Measurements from ENCODE around the gene RASA2. TPM values are rescaled to one million over a fixed set of nuclear protein-coding genes. Genes with fewer than 3 reads are reported as not detected.

Gene RASA2
- total and polyA plus RNA-seq, 10 of the 15 experiments (the other 5 are each of a cell fraction or from before 2014, with no cell fraction given): 1.9 to 9.4 (median 7.2) TPM

- TF ChIP-seq ZNF274 (IDR thresholded peaks at IDR 0.05; ENCODE audit: insufficient read depth, insufficient read length) (no peak), RELB (IDR thresholded peaks at IDR 0.05; ENCODE audit: low read depth) (no peak), SMARCA5 (IDR thresholded peaks at IDR 0.05) (no peak), SRF (IDR thresholded peaks at IDR 0.05; ENCODE audit: low read depth in 2 of 2, low read length in 2 of 2) (no peak)
Observed at GRCh38 chr3:141466633-141467169, 20.1 kb upstream of the RASA2 start (continued).

- Histone ChIP-seq H3K79me2 (ENCODE audit: control insufficient read depth, insufficient read depth, low read length) (no peaks in the 10 kb centered on the region), H3K4me1 (ENCODE audit: control insufficient read depth, insufficient read depth, low read length) (no peaks in the 10 kb centered on the region), H3K36me3 (ENCODE audit: control insufficient read depth in 2 of 2, insufficient read depth in 2 of 2, low read length in 1 of 2) (no peaks in the 10 kb centered on the region), H3K4me3 (no peak overlapping the region), H3K27ac (ENCODE audit: control insufficient read depth, insufficient read depth) (no peak overlapping the region), H2AFZ (ENCODE audit: control insufficient read depth, low read depth, low read length) (no peak overlapping the region), H4K20me1 (ENCODE audit: control insufficient read depth, insufficient read depth) (no peaks in the 10 kb centered on the region), H3K4me2 (ENCODE audit: control insufficient read depth, insufficient read depth) (no peak overlapping the region), H3K9me3 (replicated peaks; ENCODE audit: control insufficient read depth, insufficient read depth, low read length) (peaks cover 4% of the 10 kb centered on the region), H3K27me3 (replicated peaks in 1 of 2; ENCODE audit: control insufficient read depth in 2 of 2, insufficient read depth in 2 of 2, low read length in 1 of 2) (no peaks in the 10 kb centered on the region), H3K9ac (ENCODE audit: control insufficient read depth, insufficient read depth, low read length) (no peak overlapping the region)
- no TSS peak for BruUV-seq (replicated peaks)
- DNase-seq (ENCODE audit: low read depth, low spot score): no peak
- POLR2A ChIA-PET: no interaction called here
- CTCF ChIA-PET: interaction anchor here (0.8 kb wide), 1 partner anchor 80 kb away, joined by 3 read pairs; no protein-coding TSS in a partner anchor
- ATAC-seq: no peak
- intact Hi-C loops (cut with micrococcal nuclease; ENCODE audit: unreplicated experiment) (loop anchor here (5.0 kb wide), 1 partner anchor 813 kb away; no protein-coding TSS in a partner anchor), in situ Hi-C loops (cut with MboI) (loop anchor here (10.0 kb wide), 1 partner anchor 405 kb away; the partner anchor contains the start of gene ATP1B3)
- RAD21 ChIA-PET (ENCODE audit: unreplicated experiment): no interaction called here
- SMC1A ChIA-PET (ENCODE audit: uncharacterized antibody, unreplicated experiment): no interaction called here
- FAIRE-seq: no peak
- TF ChIP-seq MEF2B (IDR thresholded peaks at IDR 0.05; ENCODE audit: partially characterized antibody, poor library complexity, severe bottlenecking) (no peak), IKZF2 (IDR thresholded peaks at IDR 0.05) (no peak), YBX1 (IDR thresholded peaks at IDR 0.05) (no peak), CBX3 (IDR thresholded peaks at IDR 0.05; ENCODE audit: borderline replicate concordance, low read depth) (no peak), PAX5 (IDR thresholded peaks at IDR 0.05; ENCODE audit: borderline replicate concordance, low read depth, low read length) (no peak)
Observed at GRCh38 chr3:141469720-141470119, 17.1 kb upstream of the RASA2 start.

Measured in GM12878 (cell line).